Body of pancreas (tissue), 4 donors: ENCODE results near the gene NUP93. TPM values are rescaled to one million over a fixed set of nuclear protein-coding genes. Genes with fewer than 3 reads are reported as not detected.

Source experiments
- ATAC-seq: fragments of 150-250 bp; one replicate; pipeline ENCODE4 v1.9.1; 2016
- DNase-seq, 4 donors: peaks; one replicate each; pipeline ENCODE4 v3.0.0-alpha.2; 2019
- H3K27ac ChIP-seq, 4 donors: fragments of 200-600 bp; sonication (generic); 1 replicate in 3 of 4; 2 replicates in 1 of 4; pipeline versions ENCODE4 v1.5.1 to v1.6.1; 2016 to 2019; ENCODE audit warnings: mild to moderate bottlenecking in 1 of 4, mixed read lengths in 1 of 4, moderate library complexity in 1 of 4
- H3K27me3 ChIP-seq, 2 donors: fragments of 200-600 bp; sonication (generic); one replicate each; pipeline ENCODE4 v1.6.0; 2016; ENCODE audit warnings: mild to moderate bottlenecking in 1 of 2
- H3K36me3 ChIP-seq, 2 donors: fragments of 200-600 bp; sonication (generic); replicated peaks in 1 of 2; 2 replicates each; pipeline ENCODE4 v1.5.1; 2016; ENCODE audit warnings: low read depth in 2 of 2; ENCODE audit not compliant: insufficient read depth in 1 of 2
- H3K4me1 ChIP-seq: fragments of 200-600 bp; sonication (generic); one replicate; pipeline ENCODE4 v1.6.0; 2016
- H3K4me3 ChIP-seq, 2 donors: fragments of 200-600 bp; sonication (generic); 1 replicate in 1 of 2; 2 replicates in 1 of 2; pipeline ENCODE4 v1.5.1; 2016 to 2019
- H3K9me3 ChIP-seq, 3 donors: fragments of 200-600 bp; sonication (generic); 1 replicate in 2 of 3; 2 replicates in 1 of 3; pipeline ENCODE4 v1.5.1; 2016
- POLR2A ChIP-seq, 3 donors: fragments of 450-650 bp; IDR thresholded peaks; one replicate each; pipeline ENCODE4 v1.6.1; 2016; ENCODE audit warnings: antibody characterized with exemption in 3 of 3, mild to moderate bottlenecking in 2 of 3
- WGBS, 2 donors: methylation state at CpG; one replicate each; pipeline ENCODE4 v1.1.5; 2017; 5-methylcytosine and 5-hydroxymethylcytosine counted together
- intact Hi-C: fragments of 100-400 bp; cut with DNase I; formaldehyde crosslinking; loops from one replicate; pipeline ENCODE4 v1.15.1; 2023
- total RNA-seq, 2 donors: library from RNA; depleted of rRNA; stranded (reverse); fragments of >200 nt; gene quantifications; one replicate each; pipeline ENCODE4 v1.1.0, GENCODE V29; 2016
- TF ChIP-seq, protein P1 (sequence below), 7 experiments: fragments of 450-650 bp in 4 of 7; fragments of 200-600 bp in 3 of 7; sonication (generic) in 3 of 7; IDR thresholded peaks; one replicate each; pipeline ENCODE4 v1.5.1; 2016 to 2019; ENCODE audit warnings: antibody characterized with exemption in 7 of 7

NUP93 gene
- total RNA-seq, 2 donors from 2014 or later = 12.2 to 19.1 TPM

DNA sequence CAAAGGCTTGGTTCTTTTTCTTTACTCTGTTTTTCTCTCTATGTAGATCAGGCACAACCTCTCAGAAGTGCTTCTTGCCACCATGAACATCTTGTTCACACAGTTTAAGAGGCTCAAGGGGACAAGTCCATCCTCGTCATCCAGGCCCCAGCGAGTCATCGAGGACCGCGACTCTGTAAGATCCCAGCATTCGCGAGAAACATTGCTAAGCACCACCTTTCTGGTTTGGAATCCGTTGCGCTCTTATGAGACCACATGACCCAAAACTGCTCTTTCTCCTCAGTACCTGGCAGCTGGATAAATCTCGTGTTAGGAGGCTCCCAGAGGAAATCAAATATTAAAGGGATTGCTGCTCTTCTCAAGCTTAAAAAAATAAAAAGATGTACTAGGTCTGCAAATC, 111.7 kb downstream of the NUP93 start:
- 93 to 95% methylated on average over 10 of the region's 10 CpGs for WGBS, 2 donors
- H3K27me3 ChIP-seq = no peaks in the 10 kb centered on the region
- H3K36me3 ChIP-seq = peaks cover 0 to 4% of the 10 kb centered on the region in 2 donors
- H3K27ac ChIP-seq = no peak overlapping the region
- TF ChIP-seq, protein P1, sequence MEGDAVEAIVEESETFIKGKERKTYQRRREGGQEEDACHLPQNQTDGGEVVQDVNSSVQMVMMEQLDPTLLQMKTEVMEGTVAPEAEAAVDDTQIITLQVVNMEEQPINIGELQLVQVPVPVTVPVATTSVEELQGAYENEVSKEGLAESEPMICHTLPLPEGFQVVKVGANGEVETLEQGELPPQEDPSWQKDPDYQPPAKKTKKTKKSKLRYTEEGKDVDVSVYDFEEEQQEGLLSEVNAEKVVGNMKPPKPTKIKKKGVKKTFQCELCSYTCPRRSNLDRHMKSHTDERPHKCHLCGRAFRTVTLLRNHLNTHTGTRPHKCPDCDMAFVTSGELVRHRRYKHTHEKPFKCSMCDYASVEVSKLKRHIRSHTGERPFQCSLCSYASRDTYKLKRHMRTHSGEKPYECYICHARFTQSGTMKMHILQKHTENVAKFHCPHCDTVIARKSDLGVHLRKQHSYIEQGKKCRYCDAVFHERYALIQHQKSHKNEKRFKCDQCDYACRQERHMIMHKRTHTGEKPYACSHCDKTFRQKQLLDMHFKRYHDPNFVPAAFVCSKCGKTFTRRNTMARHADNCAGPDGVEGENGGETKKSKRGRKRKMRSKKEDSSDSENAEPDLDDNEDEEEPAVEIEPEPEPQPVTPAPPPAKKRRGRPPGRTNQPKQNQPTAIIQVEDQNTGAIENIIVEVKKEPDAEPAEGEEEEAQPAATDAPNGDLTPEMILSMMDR (IDR thresholded peaks at IDR 0.05) = no peak
- no peak for TF ChIP-seq POLR2A (IDR thresholded peaks at IDR 0.05)
- no peak overlapping the region for H3K4me3 ChIP-seq
- no peaks in the 10 kb centered on the region for H3K9me3 ChIP-seq
- no peak for ATAC-seq
- no peak for DNase-seq
- intact Hi-C loops = no loop called here
- H3K4me1 ChIP-seq = no peaks in the 10 kb centered on the region

DNA sequence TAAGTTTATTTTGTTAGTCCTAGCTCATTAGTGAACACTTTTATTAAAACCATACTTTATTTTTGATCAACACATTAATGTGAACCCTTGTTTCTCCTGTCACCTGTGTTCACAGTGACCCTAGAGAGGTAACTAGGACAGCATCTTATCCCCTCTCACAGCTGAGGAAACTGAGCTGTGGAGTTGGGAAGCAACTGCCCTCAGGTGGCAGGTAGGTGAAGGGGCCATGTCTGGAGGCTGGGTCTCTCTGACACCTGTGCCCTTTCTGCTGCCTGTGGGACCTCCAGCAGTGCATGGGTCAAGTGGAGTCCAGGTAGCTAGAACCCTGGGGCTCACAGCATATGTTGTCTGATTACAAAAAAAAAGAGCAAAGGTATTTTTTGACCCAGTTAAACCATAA, 112.2 kb downstream of the NUP93 start:
- no peak for TF ChIP-seq POLR2A (IDR thresholded peaks at IDR 0.05)
- TF ChIP-seq, protein P1 (IDR thresholded peaks at IDR 0.05) = no peak
- Histone ChIP-seq H3K4me1 (peaks cover under 1% of the 10 kb centered on the region), H3K4me3 (no peak overlapping the region), H3K27me3 (no peaks in the 10 kb centered on the region), H3K27ac (no peak overlapping the region), H3K9me3 (no peaks in the 10 kb centered on the region), H3K36me3 (peaks cover 0 to 4% of the 10 kb centered on the region in 2 donors)
- intact Hi-C loops = no loop called here
- DNase-seq (no peak), ATAC-seq (no peak)

DNA sequence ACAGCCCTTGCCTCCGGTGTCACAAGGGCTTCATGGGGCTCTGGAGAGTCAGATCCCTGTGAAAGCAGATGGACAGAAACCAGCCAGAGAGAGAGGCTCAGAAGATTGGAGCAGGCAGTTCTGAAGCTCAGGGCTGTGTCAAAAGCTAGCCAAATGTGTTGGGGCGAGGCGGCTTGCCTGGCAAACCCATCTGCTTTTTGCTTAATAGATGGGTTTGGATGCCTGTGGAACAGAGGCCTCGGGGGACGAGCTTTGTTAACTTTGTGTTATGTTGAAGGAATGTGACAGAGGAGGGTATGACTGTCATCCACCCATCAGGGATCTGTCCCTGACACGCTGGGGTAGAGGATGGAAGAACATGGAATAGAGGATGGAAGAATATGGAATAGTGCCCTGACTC, 114.1 kb downstream of the NUP93 start:
- no peak overlapping the region for H3K4me3 ChIP-seq
- no peaks in the 10 kb centered on the region for H3K9me3 ChIP-seq
- TF ChIP-seq, protein P1 (IDR thresholded peaks at IDR 0.05) = no peak
- TF ChIP-seq POLR2A (IDR thresholded peaks at IDR 0.05) = no peak
- intact Hi-C loops = no loop called here
- peaks cover 0 to 4% of the 10 kb centered on the region in 2 donors for H3K36me3 ChIP-seq
- no peak for ATAC-seq
- no peaks in the 10 kb centered on the region for H3K27me3 ChIP-seq
- DNase-seq = no peak
- H3K4me1 ChIP-seq = peaks cover 20% of the 10 kb centered on the region
- H3K27ac ChIP-seq = no peak overlapping the region
- WGBS, 2 donors = 93 to 97% methylated on average over 6 of the region's 6 CpGs

DNA sequence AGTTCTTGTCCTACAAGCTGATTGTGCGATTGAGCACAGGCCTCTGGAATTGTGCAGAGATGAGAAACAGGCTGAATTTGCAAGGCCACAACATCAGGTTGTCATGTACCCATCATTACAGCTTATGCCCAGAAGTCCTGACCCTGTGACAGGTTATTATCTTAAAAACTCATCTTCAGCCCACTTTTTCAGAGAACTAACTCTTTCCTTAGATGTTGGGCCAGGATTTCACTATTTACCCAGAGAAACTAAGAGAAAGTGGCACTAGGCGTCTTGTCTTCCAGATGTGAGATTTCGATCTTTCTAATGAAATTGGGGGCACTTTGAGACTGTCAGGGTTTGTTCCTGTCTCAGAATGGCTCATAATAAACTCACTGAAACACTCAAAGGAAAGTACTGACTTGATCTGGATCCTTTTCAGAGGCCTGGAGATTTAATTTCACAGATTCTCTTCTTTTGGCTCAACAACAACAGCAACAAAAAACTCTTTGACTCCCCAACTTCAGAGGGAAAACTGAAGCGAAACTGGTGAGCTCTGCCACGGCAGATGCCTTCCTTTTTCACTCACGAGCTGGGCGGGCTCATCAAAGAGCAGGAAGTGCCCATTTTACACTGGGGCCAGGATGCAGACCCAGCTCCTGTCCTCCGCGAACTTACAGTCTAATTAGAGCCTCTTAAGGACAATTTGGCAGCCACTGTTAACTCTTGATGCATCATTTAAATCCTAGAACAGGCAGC, 117.4 kb downstream of the NUP93 start:
- TF ChIP-seq POLR2A (IDR thresholded peaks at IDR 0.05) = no peak
- TF ChIP-seq, protein P1 (IDR thresholded peaks at IDR 0.05) = no peak
- Histone ChIP-seq H3K36me3 (no peaks in the 10 kb centered on the region), H3K27ac (peak overlapping the region in 3 of 4 donors; percentile 68 to 82 (median 78)), H3K4me3 (no peak overlapping the region), H3K9me3 (no peaks in the 10 kb centered on the region), H3K27me3 (no peaks in the 10 kb centered on the region), H3K4me1 (peaks cover 41% of the 10 kb centered on the region)
- intact Hi-C loops = no loop called here
- ATAC-seq = no peak
- 74 to 82% methylated on average over 9 of the region's 9 CpGs for whole genome bisulfite sequencing, 2 donors
- no peak for DNase-seq
